Spleen (tissue), 11 donors: ENCODE results near the gene MAGI3. TPM values are rescaled to one million over a fixed set of nuclear protein-coding genes. Genes with fewer than 3 reads are reported as not detected.

Source experiments
- DNase-seq: peaks from one replicate; pipeline ENCODE4 v3.0.0-alpha.2; 2020
- H3K27ac ChIP-seq, 8 donors: fragments of 200-600 bp; sonication (generic) in 7 of 8; 1 replicate in 4 of 8; 2 replicates in 4 of 8; pipeline versions ENCODE4 v1.5.0 to v1.8.0; 2016 to 2021; ENCODE audit warnings: inconsistent platforms in 4 of 8, mild to moderate bottlenecking in 4 of 8, moderate library complexity in 1 of 8
- H3K27me3 ChIP-seq, 7 donors: fragments of 200-600 bp; sonication (generic) in 6 of 7; replicated peaks in 1 of 7; 1 replicate in 4 of 7; 2 replicates in 3 of 7; pipeline versions ENCODE4 v1.5.0 to v1.8.0; 2016 to 2021; ENCODE audit warnings: inconsistent platforms in 3 of 7, mild to moderate bottlenecking in 1 of 7
- H3K36me3 ChIP-seq, 6 donors: fragments of 200-600 bp; sonication (generic) in 5 of 6; 1 replicate in 4 of 6; 2 replicates in 2 of 6; pipeline versions ENCODE4 v1.5.0 to v1.8.0; 2016 to 2021; ENCODE audit warnings: inconsistent platforms in 2 of 6
- H3K4me1 ChIP-seq, 6 donors: fragments of 200-600 bp; sonication (generic) in 5 of 6; 1 replicate in 3 of 6; 2 replicates in 3 of 6; pipeline versions ENCODE4 v1.5.0 to v1.8.0; 2016 to 2021; ENCODE audit warnings: inconsistent platforms in 3 of 6
- H3K4me3 ChIP-seq, 8 donors: fragments of 200-600 bp; sonication (generic) in 7 of 8; 1 replicate in 4 of 8; 2 replicates in 4 of 8; pipeline versions ENCODE4 v1.5.0 to v1.8.0; 2016 to 2021; ENCODE audit warnings: inconsistent platforms in 4 of 8, mild to moderate bottlenecking in 4 of 8, moderate library complexity in 2 of 8
- H3K9me3 ChIP-seq, 8 donors: fragments of 200-600 bp; sonication (generic) in 7 of 8; 1 replicate in 4 of 8; 2 replicates in 4 of 8; pipeline versions ENCODE4 v1.5.0 to v1.8.0; 2016 to 2021; ENCODE audit warnings: inconsistent platforms in 4 of 8
- POLR2A ChIP-seq, 3 donors: fragments of 450-650 bp; IDR thresholded peaks; one replicate each; pipeline ENCODE4 v1.5.1; 2017; ENCODE audit warnings: antibody characterized with exemption in 3 of 3, mild to moderate bottlenecking in 1 of 3
- POLR2AphosphoS5 ChIP-seq, 3 donors: sonication (generic); formaldehyde crosslinking; IDR thresholded peaks; one replicate each; pipeline ENCODE4 v1.5.1; 2017; ENCODE audit warnings: antibody characterized with exemption in 3 of 3
- WGBS, 5 donors: extraction: QIAGEN DNeasy Blood & Tissue Kit in 3 of 5; methylation state at CpG; one replicate each; pipeline versions ENCODE4 v1.1.5 to v1.1.7; 2013 to 2018; 5-methylcytosine and 5-hydroxymethylcytosine counted together
- intact Hi-C: fragments of 100-400 bp; cut with DNase I; formaldehyde crosslinking; loops from one replicate; pipeline ENCODE4 v1.15.0; 2023; ENCODE audit warnings: low total_unique reads
- polyA plus RNA-seq, 3 donors: library from polyadenylated mRNA; stranded (reverse); fragments of 200-250 nt; gene quantifications; one replicate each; pipeline ENCODE4 v1.2.1, GENCODE V29; 2013
- total RNA-seq, 7 donors: library from RNA; depleted of rRNA in 3 of 7; stranded (reverse); fragments of >200 nt in 3 of 7; fragmentation: NEBNext Ultra II Directional in 4 of 7; extraction: Animal tissue kit (Norgen Biotek cat#: 25700) in 4 of 7; gene quantifications; one replicate each; pipeline versions ENCODE4 v1.1.0 to v1.2.1, GENCODE V29; 2016 to 2021
- TF ChIP-seq, protein P1 (sequence below), 11 experiments: fragments of 200-600 bp in 7 of 11; fragments of 450-650 bp in 4 of 11; sonication (generic) in 4 of 11; IDR thresholded peaks in 8 of 11; conservative IDR thresholded peaks in 3 of 11; 1 replicate in 7 of 11; 2 replicates in 4 of 11; pipeline versions ENCODE4 v1.4.0 to v1.8.0; 2016 to 2021; ENCODE audit warnings: antibody characterized with exemption in 11 of 11, inconsistent platforms in 4 of 11, mild to moderate bottlenecking in 1 of 11
- donor health status: healthy with polysubstance abuse.
- donor health status: DM: no; HTN: no; CAD: no; lungs with moderate emphysema.
- donor health status: DM: no; HTN: no; CAD: no.
- donor health status: Bipolar disorder and iron deficiency.
- donor health status: healthy.
- donor health status: DM: no; HTN: no; CAD: no.
- donor health status: DM: yes; HTN: yes; CAD: no.

Gene MAGI3
- total and polyA plus RNA-seq, 10 donors, result 0.74 to 16.3 (median 9.9) TPM

DNA sequence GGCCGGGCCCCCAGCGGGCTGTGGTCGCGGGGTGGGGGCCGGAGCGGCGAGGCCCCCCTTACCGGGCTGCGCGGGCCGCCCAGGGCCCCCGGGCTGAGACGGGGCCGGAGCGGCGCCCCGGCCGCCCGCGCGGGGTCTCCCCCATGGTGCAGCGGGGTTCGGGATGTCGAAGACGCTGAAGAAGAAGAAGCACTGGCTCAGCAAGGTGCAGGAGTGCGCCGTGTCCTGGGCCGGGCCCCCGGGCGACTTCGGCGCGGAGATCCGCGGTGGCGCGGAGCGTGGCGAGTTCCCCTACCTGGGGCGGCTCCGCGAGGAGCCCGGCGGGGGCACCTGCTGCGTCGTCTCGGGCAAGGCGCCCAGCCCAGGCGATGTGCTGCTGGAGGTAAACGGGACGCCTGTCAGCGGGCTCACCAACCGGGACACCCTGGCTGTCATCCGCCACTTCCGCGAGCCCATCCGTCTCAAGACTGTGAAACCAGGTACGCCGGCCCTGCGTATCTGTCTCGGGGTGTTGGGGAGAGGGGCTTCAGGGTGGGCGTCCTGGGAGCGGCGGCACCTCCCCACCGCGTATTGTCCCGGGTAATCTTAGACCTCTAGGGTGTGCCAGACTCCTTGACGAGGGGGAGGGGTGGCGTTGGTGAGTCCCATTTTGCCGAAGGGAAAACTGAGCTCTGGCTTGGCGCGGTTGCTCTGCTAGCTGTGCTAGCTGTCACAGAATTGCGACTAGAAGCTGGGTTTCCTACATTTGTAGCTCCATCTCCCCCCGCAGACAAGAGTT lies 745 bp downstream of the MAGI3 start:
- peaks cover 0 to 47% (median 24%) of the 10 kb centered on the region in 6 donors for H3K4me1 ChIP-seq
- 1 to 2% (median 1%) methylated on average over 13 to 74 of the region's 74 CpGs for WGBS, 5 donors
- intact Hi-C loops, result no loop called here

DNA sequence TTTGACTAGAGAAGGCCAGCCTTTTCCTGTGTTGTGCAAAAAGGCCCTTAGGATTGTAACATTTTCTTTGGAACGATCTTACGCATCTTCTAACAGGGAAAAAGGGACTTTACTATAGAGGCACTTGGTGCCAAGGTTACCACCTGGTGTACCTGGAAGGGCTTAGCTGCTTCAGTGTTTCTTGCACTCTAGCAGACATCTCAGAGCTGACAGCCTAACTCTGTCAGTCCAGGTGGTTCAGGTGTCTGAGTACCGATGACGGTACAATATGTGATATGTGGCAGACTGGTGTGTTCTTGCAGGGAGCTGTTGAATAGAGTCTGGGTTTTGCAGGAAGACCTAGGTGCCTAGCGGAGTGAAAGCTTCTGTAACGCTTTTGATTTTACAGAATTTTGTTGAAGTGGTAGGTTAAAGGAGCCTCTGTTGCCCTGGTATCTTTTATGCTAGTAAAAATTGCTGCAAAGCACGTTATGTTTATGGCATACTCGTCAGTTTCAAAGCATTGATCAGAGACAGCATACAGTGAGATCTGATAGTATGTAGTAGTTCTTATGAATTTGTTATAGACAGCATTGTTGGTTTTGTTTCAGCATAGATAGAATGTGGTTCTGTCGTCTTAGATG lies 1.4 kb downstream of the MAGI3 start:
- Histone ChIP-seq H3K36me3 (no peaks in the 10 kb centered on the region), H3K4me3 (peak overlapping the region; percentile 71 to 94 (median 90)), H3K27ac (peak overlapping the region in 7 of 8 donors; percentile 25 to 90 (median 89)), H3K9me3 (peaks cover 0 to 5% (median 0%) of the 10 kb centered on the region in 8 donors), H3K27me3 (peaks cover 0 to 47% (median 2%) of the 10 kb centered on the region in 7 donors), H3K4me1 (peaks cover 0 to 47% (median 24%) of the 10 kb centered on the region in 6 donors)
- no peak for DNase-seq
- intact Hi-C loops, result no loop called here
- 22 to 42% (median 25%) methylated on average over 9 of the region's 9 CpGs for WGBS, 5 donors
- TF ChIP-seq POLR2A (IDR thresholded peaks at IDR 0.05), result no peak
- TF ChIP-seq, protein P1, sequence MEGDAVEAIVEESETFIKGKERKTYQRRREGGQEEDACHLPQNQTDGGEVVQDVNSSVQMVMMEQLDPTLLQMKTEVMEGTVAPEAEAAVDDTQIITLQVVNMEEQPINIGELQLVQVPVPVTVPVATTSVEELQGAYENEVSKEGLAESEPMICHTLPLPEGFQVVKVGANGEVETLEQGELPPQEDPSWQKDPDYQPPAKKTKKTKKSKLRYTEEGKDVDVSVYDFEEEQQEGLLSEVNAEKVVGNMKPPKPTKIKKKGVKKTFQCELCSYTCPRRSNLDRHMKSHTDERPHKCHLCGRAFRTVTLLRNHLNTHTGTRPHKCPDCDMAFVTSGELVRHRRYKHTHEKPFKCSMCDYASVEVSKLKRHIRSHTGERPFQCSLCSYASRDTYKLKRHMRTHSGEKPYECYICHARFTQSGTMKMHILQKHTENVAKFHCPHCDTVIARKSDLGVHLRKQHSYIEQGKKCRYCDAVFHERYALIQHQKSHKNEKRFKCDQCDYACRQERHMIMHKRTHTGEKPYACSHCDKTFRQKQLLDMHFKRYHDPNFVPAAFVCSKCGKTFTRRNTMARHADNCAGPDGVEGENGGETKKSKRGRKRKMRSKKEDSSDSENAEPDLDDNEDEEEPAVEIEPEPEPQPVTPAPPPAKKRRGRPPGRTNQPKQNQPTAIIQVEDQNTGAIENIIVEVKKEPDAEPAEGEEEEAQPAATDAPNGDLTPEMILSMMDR (IDR thresholded peaks at IDR 0.05 in 8 of 11, conservative IDR thresholded peaks at IDR 0.05 in 3 of 11), result no peak
- no peak for TF ChIP-seq POLR2AphosphoS5 (IDR thresholded peaks at IDR 0.05)

More for the DNA sequence above, 745 bp downstream of the MAGI3 start:
- H3K4me3 ChIP-seq, result peak overlapping the region; percentile 71 to 94 (median 90)
- H3K36me3 ChIP-seq, result no peaks in the 10 kb centered on the region
- DNase-seq, result peak; percentile 88
- H3K27ac ChIP-seq, result peak overlapping the region; percentile 73 to 90 (median 88)
- TF ChIP-seq, protein P1 (IDR thresholded peaks at IDR 0.05 in 8 of 11, conservative IDR thresholded peaks at IDR 0.05 in 3 of 11), result no peak
- TF ChIP-seq POLR2AphosphoS5 (IDR thresholded peaks at IDR 0.05) (peak in 1 of 3 donors; percentile 4), POLR2A (IDR thresholded peaks at IDR 0.05) (no peak)
- peaks cover 0 to 47% (median 2%) of the 10 kb centered on the region in 7 donors for H3K27me3 ChIP-seq
- peaks cover 0 to 5% (median 0%) of the 10 kb centered on the region in 8 donors for H3K9me3 ChIP-seq

DNA sequence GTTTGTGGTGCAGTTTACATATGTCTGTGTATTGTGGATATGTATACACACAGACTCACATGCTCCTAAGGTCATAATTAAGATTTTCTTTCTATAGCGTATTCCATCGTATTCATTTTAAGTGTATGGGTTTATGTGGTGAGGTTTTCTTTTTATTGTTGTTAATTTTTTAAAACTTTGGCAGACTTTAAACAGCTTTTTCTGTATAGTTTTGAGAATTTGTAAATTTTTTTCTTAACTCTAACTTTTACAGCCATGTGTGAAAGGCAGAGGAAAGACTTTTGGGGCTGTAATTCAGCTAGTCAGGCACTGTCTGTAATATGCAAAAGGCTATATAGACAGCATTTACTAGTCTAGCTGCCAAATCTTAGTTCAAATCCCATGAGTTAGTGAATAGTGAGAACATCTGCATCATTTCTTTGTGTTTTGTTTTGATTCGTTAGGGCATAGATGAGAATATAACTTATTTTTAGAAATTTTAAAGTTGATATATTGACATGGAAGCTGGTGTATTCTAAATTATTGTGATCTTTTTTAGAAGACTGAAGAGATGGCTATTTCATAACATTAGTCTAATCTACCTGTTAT lies 2.3 kb downstream of the MAGI3 start:
- Histone ChIP-seq H3K4me3 (peak overlapping the region in 4 of 8 donors; percentile 83 to 94 (median 94)), H3K27ac (peak overlapping the region in 2 of 8 donors; percentile 89 to 90), H3K27me3 (peaks cover 0 to 54% (median 2%) of the 10 kb centered on the region in 7 donors), H3K4me1 (peaks cover 0 to 47% (median 24%) of the 10 kb centered on the region in 6 donors), H3K9me3 (peaks cover 0 to 5% (median 0%) of the 10 kb centered on the region in 8 donors), H3K36me3 (no peaks in the 10 kb centered on the region)
- WGBS, 5 donors, result 67 to 87% (median 73%) methylated on average over 3 of the region's 3 CpGs
- no peak for DNase-seq
- intact Hi-C loops, result no loop called here
- TF ChIP-seq, protein P1 (IDR thresholded peaks at IDR 0.05 in 8 of 11, conservative IDR thresholded peaks at IDR 0.05 in 3 of 11), result no peak
- TF ChIP-seq POLR2A (IDR thresholded peaks at IDR 0.05) (no peak), POLR2AphosphoS5 (IDR thresholded peaks at IDR 0.05) (no peak)
